ENCODE measurements around the gene NTF4. TPM values are rescaled to one million over a fixed set of nuclear protein-coding genes. Genes with fewer than 3 reads are reported as not detected.

Gene NTF4
- total and polyA plus RNA-seq, 2 of the 13 experiments (the other 11 are each of a cell fraction or from before 2014, with no cell fraction given), result not detected

DNA sequence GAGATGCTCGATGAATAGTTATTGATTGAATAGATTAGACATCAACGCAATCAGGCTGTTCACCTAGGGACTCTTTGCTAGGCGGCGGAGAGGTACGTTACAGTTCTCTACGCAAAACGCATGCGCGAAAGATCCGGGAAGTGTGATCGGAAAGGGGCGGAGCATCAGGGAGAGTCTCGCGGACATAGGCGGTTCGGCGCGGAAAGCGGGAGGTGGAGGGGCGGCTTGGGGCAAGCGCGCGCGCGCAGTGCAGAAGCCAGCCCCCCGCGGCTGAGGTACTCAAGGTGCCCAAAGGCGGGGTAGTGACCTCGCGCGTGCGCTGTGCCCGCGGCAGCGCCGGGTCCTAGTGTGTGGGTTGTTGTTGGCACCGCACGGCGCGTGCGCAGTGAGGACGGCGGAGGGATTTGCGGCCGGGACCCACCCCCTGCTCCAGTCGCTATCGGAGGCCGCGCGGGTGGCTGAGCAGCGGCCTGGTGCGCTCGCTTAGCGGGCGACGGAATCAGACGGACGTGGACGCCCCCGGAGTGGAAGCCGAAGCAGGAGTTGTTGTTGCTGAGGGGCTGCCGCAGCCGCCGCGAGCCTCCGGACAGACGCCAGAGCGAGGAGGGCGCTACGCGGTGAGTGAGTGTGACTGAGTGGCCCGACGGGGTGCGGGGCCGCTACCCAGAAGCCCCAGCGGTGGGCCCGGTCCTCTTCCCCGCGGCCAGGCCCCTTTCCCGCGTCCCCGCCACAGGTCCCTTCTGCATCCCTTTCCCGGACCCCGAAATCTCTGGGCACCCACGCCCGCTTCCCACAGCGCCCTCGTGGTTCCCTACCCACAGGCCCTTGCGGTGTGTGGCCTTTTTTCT, 20.6 kb upstream of the NTF4 start, which contains the start of gene SNRNP70 (continued):
- TF ChIP-seq KIAA2018 (CRISPR knock-in tag; IDR thresholded peaks at IDR 0.05; ENCODE audit: borderline replicate concordance) (0 out of 2 replicates have a peak, but pooled peaks have one; percentile 17), NCOA1 (CRISPR knock-in tag; IDR thresholded peaks at IDR 0.05) (peak; percentile 70; the same call in 1 of the 2 replicates), MYC (CRISPR knock-in tag; IDR thresholded peaks at IDR 0.05; ENCODE audit: borderline replicate concordance) (peak; percentile 96), ZNF780A (CRISPR knock-in tag; IDR thresholded peaks at IDR 0.05) (no peak), MIXL1 (CRISPR knock-in tag; IDR thresholded peaks at IDR 0.05) (peak; percentile 48), ZFP36 (IDR thresholded peaks at IDR 0.05; ENCODE audit: borderline replicate concordance, low read depth, low read length, partially characterized antibody) (no peak), POLR2G (IDR thresholded peaks at IDR 0.05; ENCODE audit: low read depth, low read length) (peak; percentile 98), THAP9 (CRISPR knock-in tag; IDR thresholded peaks at IDR 0.05; ENCODE audit: borderline replicate concordance) (peak; percentile 86), RFXANK (CRISPR knock-in tag; IDR thresholded peaks at IDR 0.05) (no peak), ZNF34 (CRISPR knock-in tag; IDR thresholded peaks at IDR 0.05; ENCODE audit: borderline replicate concordance) (no peak), NFIB (CRISPR knock-in tag; IDR thresholded peaks at IDR 0.05; ENCODE audit: borderline replicate concordance) (no peak), ATF2 (CRISPR knock-in tag; IDR thresholded peaks at IDR 0.05) (peak; percentile 45), FIP1L1 (IDR thresholded peaks at IDR 0.05; ENCODE audit: borderline replicate concordance, insufficient read depth, low read depth, low read length) (no peak)
- TF ChIP-seq, protein P1, sequence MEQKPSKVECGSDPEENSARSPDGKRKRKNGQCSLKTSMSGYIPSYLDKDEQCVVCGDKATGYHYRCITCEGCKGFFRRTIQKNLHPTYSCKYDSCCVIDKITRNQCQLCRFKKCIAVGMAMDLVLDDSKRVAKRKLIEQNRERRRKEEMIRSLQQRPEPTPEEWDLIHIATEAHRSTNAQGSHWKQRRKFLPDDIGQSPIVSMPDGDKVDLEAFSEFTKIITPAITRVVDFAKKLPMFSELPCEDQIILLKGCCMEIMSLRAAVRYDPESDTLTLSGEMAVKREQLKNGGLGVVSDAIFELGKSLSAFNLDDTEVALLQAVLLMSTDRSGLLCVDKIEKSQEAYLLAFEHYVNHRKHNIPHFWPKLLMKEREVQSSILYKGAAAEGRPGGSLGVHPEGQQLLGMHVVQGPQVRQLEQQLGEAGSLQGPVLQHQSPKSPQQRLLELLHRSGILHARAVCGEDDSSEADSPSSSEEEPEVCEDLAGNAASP (CRISPR knock-in tag; IDR thresholded peaks at IDR 0.05; ENCODE audit: borderline replicate concordance), result no peak

Measured in HepG2 (cell line).